ENCODE measurements around the gene REC8. TPM values are rescaled to one million over a fixed set of nuclear protein-coding genes. Genes with fewer than 3 reads are reported as not detected.

Gene REC8
- total and polyA plus RNA-seq, 2 of the 13 experiments (the other 11 are each of a cell fraction or from before 2014, with no cell fraction given): 3.4 to 14.7 TPM

GRCh38 chr14:24146453-24146977 is 25.4 kb upstream of the REC8 start, which contains the start of gene PSME2 (continued):
- TF ChIP-seq PCBP2 (optimal IDR thresholded peaks at IDR 0.05; ENCODE audit: low read depth, low read length, poor library complexity, severe bottlenecking): no peak
- TF ChIP-seq AFF4 (CRISPR knock-in tag; IDR thresholded peaks at IDR 0.05): peak; percentile 35; the same call in 1 of the 2 replicates
- TF ChIP-seq TOPORS (CRISPR knock-in tag; IDR thresholded peaks at IDR 0.05): no peak
- peak; percentile 76; the same call in 1 of the 2 replicates for TF ChIP-seq SNAPC5 (CRISPR knock-in tag; IDR thresholded peaks at IDR 0.05; ENCODE audit: borderline replicate concordance)
- TF ChIP-seq ATF4 (CRISPR knock-in tag; IDR thresholded peaks at IDR 0.05): no peak
- TF ChIP-seq ZNF337 (CRISPR knock-in tag; IDR thresholded peaks at IDR 0.05; ENCODE audit: borderline replicate concordance, low read depth): peak; percentile 54; the same call in 1 of the 2 replicates
- no peak for TF ChIP-seq SMARCE1 (IDR thresholded peaks at IDR 0.05; ENCODE audit: borderline replicate concordance)
- TF ChIP-seq GABPA (IDR thresholded peaks at IDR 0.05; ENCODE audit: low read depth, low read length): no peak
- TF ChIP-seq GABPA (CRISPR knock-in tag; IDR thresholded peaks at IDR 0.05; ENCODE audit: low read depth): no peak
- TF ChIP-seq ZNF768 (CRISPR knock-in tag; IDR thresholded peaks at IDR 0.05): peak; percentile 49; the same call in 1 of the 2 replicates
- peak; percentile 84 for TF ChIP-seq IRF1 (CRISPR knock-in tag; IDR thresholded peaks at IDR 0.05; ENCODE audit: low read depth)
- TF ChIP-seq ZNF674 (CRISPR knock-in tag; IDR thresholded peaks at IDR 0.05; ENCODE audit: low read depth): no peak
- no peak for TF ChIP-seq USF2 (IDR thresholded peaks at IDR 0.05; ENCODE audit: low read depth, low read length)
- TF ChIP-seq USF2 (CRISPR knock-in tag; IDR thresholded peaks at IDR 0.05; ENCODE audit: borderline replicate concordance): no peak
- TF ChIP-seq E2F2 (CRISPR knock-in tag; IDR thresholded peaks at IDR 0.05; ENCODE audit: borderline replicate concordance): no peak
- TF ChIP-seq ZBTB2 (CRISPR knock-in tag; IDR thresholded peaks at IDR 0.05; ENCODE audit: low read depth): no peak
- 0 out of 2 replicates have a peak, but pooled peaks have one; percentile 6 for TF ChIP-seq ETV5 (CRISPR knock-in tag; IDR thresholded peaks at IDR 0.05; ENCODE audit: borderline replicate concordance)
- no peak for TF ChIP-seq TP53 (CRISPR knock-in tag; conservative IDR thresholded peaks at IDR 0.05)

Measured in HepG2 (cell line).